Measurements from ENCODE around the gene AGAP3. TPM values are rescaled to one million over a fixed set of nuclear protein-coding genes. Genes with fewer than 3 reads are reported as not detected.

Gene AGAP3
- total RNA-seq, 1 experiment from 2014 or later = 63.3 TPM

- H3K4me3 ChIP-seq (ENCODE audit: insufficient read depth, low read depth, low read length) = no peak overlapping the region
- H3K36me3 ChIP-seq (replicated peaks; ENCODE audit: control insufficient read depth, insufficient read depth, low read length) = no peaks in the 10 kb centered on the region; the same call in 1 of the 2 replicates
- H3K27me3 ChIP-seq (ENCODE audit: control insufficient read depth, insufficient read depth, low read length) = peaks cover 2% of the 10 kb centered on the region
- DNase-seq = no peak
Observed at GRCh38 chr7:151140826-151141225, 54.6 kb downstream of the AGAP3 start.

- no peak for DNase-seq
- Histone ChIP-seq H3K27me3 (ENCODE audit: control insufficient read depth, insufficient read depth, low read length) (peaks cover 2% of the 10 kb centered on the region), H3K4me3 (ENCODE audit: insufficient read depth, low read depth, low read length) (no peak overlapping the region), H3K36me3 (replicated peaks; ENCODE audit: control insufficient read depth, insufficient read depth, low read length) (no peaks in the 10 kb centered on the region; the same call in 1 of the 2 replicates)
Observed at GRCh38 chr7:151141311-151141854, 55.1 kb downstream of the AGAP3 start.

GRCh38 chr7:151141855-151142685, 55.8 kb downstream of the AGAP3 start:
- DNase-seq = peak; percentile 44
- Histone ChIP-seq H3K4me3 (ENCODE audit: insufficient read depth, low read depth, low read length) (no peak overlapping the region), H3K27me3 (ENCODE audit: control insufficient read depth, insufficient read depth, low read length) (peaks cover 2% of the 10 kb centered on the region), H3K36me3 (replicated peaks; ENCODE audit: control insufficient read depth, insufficient read depth, low read length) (no peaks in the 10 kb centered on the region; the same call in 1 of the 2 replicates)

- no peak overlapping the region for H3K4me3 ChIP-seq (ENCODE audit: insufficient read depth, low read depth, low read length)
- peaks cover 2% of the 10 kb centered on the region for H3K27me3 ChIP-seq (ENCODE audit: control insufficient read depth, insufficient read depth, low read length)
- no peaks in the 10 kb centered on the region; the same call in 1 of the 2 replicates for H3K36me3 ChIP-seq (replicated peaks; ENCODE audit: control insufficient read depth, insufficient read depth, low read length)
- DNase-seq = peak; percentile 72
Observed at GRCh38 chr7:151142686-151143040, 56.4 kb downstream of the AGAP3 start.

- Histone ChIP-seq H3K27me3 (ENCODE audit: control insufficient read depth, insufficient read depth, low read length) (peaks cover 2% of the 10 kb centered on the region), H3K36me3 (replicated peaks; ENCODE audit: control insufficient read depth, insufficient read depth, low read length) (no peaks in the 10 kb centered on the region; the same call in 1 of the 2 replicates), H3K4me3 (ENCODE audit: insufficient read depth, low read depth, low read length) (no peak overlapping the region)
- DNase-seq = no peak
Observed at GRCh38 chr7:151143261-151144015, 57.2 kb downstream of the AGAP3 start.

GRCh38 chr7:151144387-151144786, 58.1 kb downstream of the AGAP3 start:
- Histone ChIP-seq H3K36me3 (replicated peaks; ENCODE audit: control insufficient read depth, insufficient read depth, low read length) (no peaks in the 10 kb centered on the region; the same call in 1 of the 2 replicates), H3K4me3 (ENCODE audit: insufficient read depth, low read depth, low read length) (no peak overlapping the region), H3K27me3 (ENCODE audit: control insufficient read depth, insufficient read depth, low read length) (no peaks in the 10 kb centered on the region)
- DNase-seq = no peak

- Histone ChIP-seq H3K27me3 (ENCODE audit: control insufficient read depth, insufficient read depth, low read length) (peaks cover 5% of the 10 kb centered on the region), H3K4me3 (ENCODE audit: insufficient read depth, low read depth, low read length) (no peak overlapping the region), H3K36me3 (replicated peaks; ENCODE audit: control insufficient read depth, insufficient read depth, low read length) (no peaks in the 10 kb centered on the region; the same call in 1 of the 2 replicates)
- no peak for DNase-seq
Observed at GRCh38 chr7:151146761-151147160, 60.5 kb downstream of the AGAP3 start.

- H3K4me3 ChIP-seq (ENCODE audit: insufficient read depth, low read depth, low read length) = no peak overlapping the region
- H3K36me3 ChIP-seq (replicated peaks; ENCODE audit: control insufficient read depth, insufficient read depth, low read length) = no peaks in the 10 kb centered on the region; the same call in 1 of the 2 replicates
- peaks cover 9% of the 10 kb centered on the region for H3K27me3 ChIP-seq (ENCODE audit: control insufficient read depth, insufficient read depth, low read length)
- DNase-seq = no peak
Observed at GRCh38 chr7:151148319-151149259, 62.3 kb downstream of the AGAP3 start.

GRCh38 chr7:151150388-151150787, 64.1 kb downstream of the AGAP3 start:
- Histone ChIP-seq H3K36me3 (replicated peaks; ENCODE audit: control insufficient read depth, insufficient read depth, low read length) (no peaks in the 10 kb centered on the region), H3K4me3 (ENCODE audit: insufficient read depth, low read depth, low read length) (no peak overlapping the region), H3K27me3 (ENCODE audit: control insufficient read depth, insufficient read depth, low read length) (peaks cover 9% of the 10 kb centered on the region)
- no peak for DNase-seq

- Histone ChIP-seq H3K36me3 (replicated peaks; ENCODE audit: control insufficient read depth, insufficient read depth, low read length) (no peaks in the 10 kb centered on the region), H3K27me3 (ENCODE audit: control insufficient read depth, insufficient read depth, low read length) (peaks cover 9% of the 10 kb centered on the region), H3K4me3 (ENCODE audit: insufficient read depth, low read depth, low read length) (no peak overlapping the region)
- DNase-seq = no peak
Observed at GRCh38 chr7:151152643-151153513, 66.6 kb downstream of the AGAP3 start.

- H3K4me3 ChIP-seq (ENCODE audit: insufficient read depth, low read depth, low read length) = no peak overlapping the region
- no peak for DNase-seq
- H3K36me3 ChIP-seq (replicated peaks; ENCODE audit: control insufficient read depth, insufficient read depth, low read length) = no peaks in the 10 kb centered on the region
- peaks cover 2% of the 10 kb centered on the region for H3K27me3 ChIP-seq (ENCODE audit: control insufficient read depth, insufficient read depth, low read length)
Observed at GRCh38 chr7:151157645-151158329, 71.5 kb downstream of the AGAP3 start.

GRCh38 chr7:151161757-151162156, 75.5 kb downstream of the AGAP3 start:
- H3K4me3 ChIP-seq (ENCODE audit: insufficient read depth, low read depth, low read length) = no peak overlapping the region
- no peak for DNase-seq
- peaks cover 38% of the 10 kb centered on the region for H3K27me3 ChIP-seq (ENCODE audit: control insufficient read depth, insufficient read depth, low read length)
- H3K36me3 ChIP-seq (replicated peaks; ENCODE audit: control insufficient read depth, insufficient read depth, low read length) = no peaks in the 10 kb centered on the region

All from H7 (cell line).